T47D (cell line): ENCODE measurements around the gene ABCA2.
"Not testable (repeated sequence)": the region's sequence is repeated elsewhere in the genome, so short reads cannot be mapped to it uniquely, and the experiment has no call there.

Experiments used
- DNase-seq, 2 experiments: peaks; one replicate each; pipeline versions ENCODE4 v3.0.0 to v3.0.0-alpha.2; 2011 to 2012; ENCODE audit warnings: low read depth in 1 of 2, low spot score in 1 of 2
- JUND ChIP-seq: IDR thresholded peaks from 2 replicates; pipeline ENCODE4 v1.6.1; 2012; ENCODE audit warnings: low read depth
- in situ Hi-C: cut with HindIII; loops from 2 replicates; pipeline ENCODE4 v1.10.0; 2016; ENCODE audit warnings: low sequenced_read_pairs, low pct_unique_long_range_greater_than_20kb

The ABCA2 gene

GRCh38 chr9:137011907-137012675 is 15.9 kb downstream of the ABCA2 start:
- no peak for TF ChIP-seq JUND
- in situ Hi-C loops, result no loop called here
- DNase-seq, result no peak

- in situ Hi-C loops, result no loop called here
- TF ChIP-seq JUND, result no peak
These were observed 16.9 kb downstream of the ABCA2 start for GRCh38 chr9:137011156-137011555.

GRCh38 chr9:137009938-137010732 is 17.9 kb downstream of the ABCA2 start:
- in situ Hi-C loops, result no loop called here
- TF ChIP-seq JUND, result no peak
- DNase-seq, result no peak

More at GRCh38 chr9:137011156-137011555, 16.9 kb downstream of the ABCA2 start:
- no peak for DNase-seq

- DNase-seq, result no peak
- in situ Hi-C loops, result no loop called here
- no peak for TF ChIP-seq JUND
These were observed 18.8 kb downstream of the ABCA2 start for GRCh38 chr9:137009217-137009616.

- in situ Hi-C loops, result no loop called here
- no peak for DNase-seq
- no peak for TF ChIP-seq JUND
These were observed 19.7 kb downstream of the ABCA2 start for GRCh38 chr9:137008312-137008711.

GRCh38 chr9:137007816-137008270 is 20.2 kb downstream of the ABCA2 start:
- no peak for DNase-seq
- TF ChIP-seq JUND, result no peak
- in situ Hi-C loops, result no loop called here

GRCh38 chr9:137007108-137007815 is 20.8 kb downstream of the ABCA2 start:
- TF ChIP-seq JUND, result no peak
- no peak for DNase-seq
- in situ Hi-C loops, result no loop called here

GRCh38 chr9:137006116-137007003 is 21.7 kb downstream of the ABCA2 start:
- TF ChIP-seq JUND, result no peak
- in situ Hi-C loops, result no loop called here

GRCh38 chr9:137004285-137004684 is 23.8 kb downstream of the ABCA2 start:
- in situ Hi-C loops, result not testable (repeated sequence)
- peak in 1 of 2 experiments; percentile 51 for DNase-seq

More at GRCh38 chr9:137006116-137007003, 21.7 kb downstream of the ABCA2 start:
- no peak for DNase-seq

- no peak for TF ChIP-seq JUND
- DNase-seq, result no peak
- in situ Hi-C loops, result no loop called here
These were observed 25.4 kb downstream of the ABCA2 start for GRCh38 chr9:137002646-137003041.

- no peak for TF ChIP-seq JUND
- in situ Hi-C loops, result no loop called here
- DNase-seq, result no peak
These were observed 26.0 kb downstream of the ABCA2 start for GRCh38 chr9:137001857-137002645.
